NCI-H2107 treated with DMSO at 0.1 percent for 48 hours (cell line): ENCODE results near the gene RCOR2.
"Not testable (repeated sequence)": the region's sequence is repeated elsewhere in the genome, so short reads cannot be mapped to it uniquely, and the experiment has no call there.

ENCODE experiments used
- DNase-seq: peaks from one replicate; lab custom pipeline; 2025; ENCODE audit not compliant: unreplicated experiment; lab: John Stamatoyannopoulos, UW

Gene RCOR2

GRCh38 chr11:63879598-63880402 is 37.2 kb downstream of the RCOR2 start:
- no peak for DNase-seq

- no peak for DNase-seq
Measured at GRCh38 chr11:63877658-63878241, 39.2 kb downstream of the RCOR2 start.

GRCh38 chr11:63876616-63877015 is 40.3 kb downstream of the RCOR2 start:
- DNase-seq: no peak

- no peak for DNase-seq
Measured at GRCh38 chr11:63875506-63876065, 41.4 kb downstream of the RCOR2 start.

- no peak for DNase-seq
Measured at GRCh38 chr11:63874511-63874910, 42.5 kb downstream of the RCOR2 start.

GRCh38 chr11:63873311-63873710 is 43.7 kb downstream of the RCOR2 start:
- no peak for DNase-seq

- no peak for DNase-seq
Measured at GRCh38 chr11:63872800-63873197, 44.2 kb downstream of the RCOR2 start.

GRCh38 chr11:63871962-63872799 is 44.8 kb downstream of the RCOR2 start:
- peak; percentile 59 for DNase-seq

- no peak for DNase-seq
Measured at GRCh38 chr11:63870351-63871140, 46.4 kb downstream of the RCOR2 start.

GRCh38 chr11:63869683-63870082 is 47.3 kb downstream of the RCOR2 start:
- DNase-seq: no peak

- no peak for DNase-seq
Measured at GRCh38 chr11:63869171-63869591, 47.8 kb downstream of the RCOR2 start.

- DNase-seq: no peak
Measured at GRCh38 chr11:63868399-63869064, 48.4 kb downstream of the RCOR2 start.

GRCh38 chr11:63867511-63867910 is 49.5 kb downstream of the RCOR2 start:
- no peak for DNase-seq

- peak; percentile 64 for DNase-seq
Measured at GRCh38 chr11:63866211-63866610, 50.8 kb downstream of the RCOR2 start.

GRCh38 chr11:63863620-63864019 is 53.3 kb downstream of the RCOR2 start:
- not testable (repeated sequence) for DNase-seq

- DNase-seq: peak; percentile 65
Measured at GRCh38 chr11:63862923-63863322, 54.0 kb downstream of the RCOR2 start.
